Parathyroid adenoma (tissue), 2 donors: ENCODE results near the gene ARL5C.
A peak's percentile ranks its signal among the peaks of the same experiment; 100 is the strongest.

Experiments
- H2AFZ ChIP-seq: fragments of 300-600 bp; sonication (generic); one replicate; pipeline ENCODE4 v1.7.0; 2017; ENCODE audit warnings: antibody characterized with exemption, mild to moderate bottlenecking
- H3K27ac ChIP-seq: fragments of 300-600 bp; sonication (generic); one replicate; pipeline ENCODE4 v1.7.0; 2017
- H3K27me3 ChIP-seq: fragments of 300-600 bp; sonication (generic); one replicate; pipeline ENCODE4 v1.7.0; 2017; ENCODE audit warnings: low read length; ENCODE audit not compliant: control insufficient read depth, insufficient read depth
- H3K36me3 ChIP-seq: fragments of 300-600 bp; sonication (generic); one replicate; pipeline ENCODE4 v1.7.0; 2017; ENCODE audit warnings: low read length; ENCODE audit not compliant: control insufficient read depth, insufficient read depth
- H3K4me1 ChIP-seq: fragments of 300-600 bp; sonication (generic); one replicate; pipeline ENCODE4 v1.7.0; 2017; ENCODE audit warnings: control low read depth
- H3K4me2 ChIP-seq: fragments of 300-600 bp; sonication (generic); one replicate; pipeline ENCODE4 v1.7.0; 2017; ENCODE audit warnings: low read length
- H3K4me3 ChIP-seq: fragments of 300-600 bp; sonication (generic); one replicate; pipeline ENCODE4 v1.7.0; 2017; ENCODE audit warnings: low read depth, low read length
- H3K79me2 ChIP-seq: fragments of 300-600 bp; sonication (generic); one replicate; pipeline ENCODE4 v1.7.0; 2017; ENCODE audit warnings: control low read depth
- H3K9ac ChIP-seq: fragments of 300-600 bp; sonication (generic); one replicate; pipeline ENCODE4 v1.7.0; 2017; ENCODE audit warnings: mild to moderate bottlenecking
- H3K9me3 ChIP-seq: fragments of 300-600 bp; sonication (generic); one replicate; pipeline ENCODE4 v1.7.0; 2017; ENCODE audit warnings: low read length; ENCODE audit not compliant: control insufficient read depth
- TF ChIP-seq, protein P1 (sequence below): fragments of 300-600 bp; sonication (generic); IDR thresholded peaks from one replicate; pipeline ENCODE4 v1.7.0; 2017; ENCODE audit warnings: antibody characterized with exemption, mild to moderate bottlenecking
- donor health status: primary hyperparathyroidism.

The ARL5C gene

DNA sequence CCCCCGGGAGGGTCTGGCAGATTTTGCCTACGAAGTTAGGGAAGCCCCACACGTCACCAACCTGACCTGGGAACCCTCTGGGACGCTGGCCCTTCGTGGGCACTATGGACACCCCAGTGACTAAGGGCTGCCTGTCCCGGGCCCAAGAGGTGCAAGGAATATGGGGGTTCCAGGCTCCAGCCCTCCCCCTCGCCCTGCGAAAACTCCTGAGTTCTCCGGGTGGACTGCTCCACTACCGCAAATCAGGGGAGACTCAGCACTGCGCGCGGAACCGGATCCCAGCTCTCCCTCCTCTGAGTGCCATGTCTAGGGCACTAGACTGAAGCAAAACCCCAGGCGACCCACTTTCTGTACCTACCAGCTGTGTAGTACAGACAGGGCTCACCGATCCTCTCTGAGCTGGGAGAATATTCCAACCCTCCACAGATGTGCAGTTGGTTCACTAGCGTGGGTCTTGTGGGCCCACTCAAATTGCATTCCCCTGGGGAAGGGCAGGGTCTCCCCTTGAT, at the start of gene ARL5C:
Gene ARL5C, minus strand, starts transcription at position 321 of the 509 bp plus-strand sequence. CDS start 401 bp downstream, outside the sequence.
- peak within 1 kb of the TSS; percentile 32 for H3K4me3 ChIP-seq
- no peak within 1 kb of the TSS for H3K9ac ChIP-seq

DNA sequence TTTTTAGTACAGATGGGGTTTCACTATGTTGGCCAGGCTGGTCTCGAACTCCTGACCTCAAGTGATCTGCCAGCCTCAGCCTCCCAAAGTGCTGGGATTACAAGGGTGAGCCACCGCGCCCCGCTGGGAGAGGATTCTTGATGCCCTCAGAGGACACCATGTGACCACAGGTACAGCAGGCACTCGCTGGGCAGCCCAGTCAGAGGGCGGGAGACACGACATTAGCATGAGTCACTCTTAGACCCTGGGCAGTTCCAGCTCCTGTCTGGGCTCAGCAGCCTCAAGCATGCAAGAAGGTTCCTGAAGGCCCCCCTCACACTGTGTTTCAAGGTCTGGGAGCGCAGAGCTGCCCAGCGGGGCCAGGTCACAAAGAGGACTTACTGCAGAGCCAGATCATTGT, 47.9 kb upstream of the ARL5C start:
- Histone ChIP-seq H3K9ac (no peak overlapping the region), H2AFZ (no peak overlapping the region), H3K4me1 (peaks cover 8% of the 10 kb centered on the region), H3K79me2 (no peaks in the 10 kb centered on the region), H3K36me3 (no peaks in the 10 kb centered on the region), H3K27ac (no peak overlapping the region), H3K4me3 (no peak overlapping the region), H3K9me3 (no peaks in the 10 kb centered on the region), H3K4me2 (no peak overlapping the region), H3K27me3 (no peaks in the 10 kb centered on the region)
- TF ChIP-seq, protein P1, sequence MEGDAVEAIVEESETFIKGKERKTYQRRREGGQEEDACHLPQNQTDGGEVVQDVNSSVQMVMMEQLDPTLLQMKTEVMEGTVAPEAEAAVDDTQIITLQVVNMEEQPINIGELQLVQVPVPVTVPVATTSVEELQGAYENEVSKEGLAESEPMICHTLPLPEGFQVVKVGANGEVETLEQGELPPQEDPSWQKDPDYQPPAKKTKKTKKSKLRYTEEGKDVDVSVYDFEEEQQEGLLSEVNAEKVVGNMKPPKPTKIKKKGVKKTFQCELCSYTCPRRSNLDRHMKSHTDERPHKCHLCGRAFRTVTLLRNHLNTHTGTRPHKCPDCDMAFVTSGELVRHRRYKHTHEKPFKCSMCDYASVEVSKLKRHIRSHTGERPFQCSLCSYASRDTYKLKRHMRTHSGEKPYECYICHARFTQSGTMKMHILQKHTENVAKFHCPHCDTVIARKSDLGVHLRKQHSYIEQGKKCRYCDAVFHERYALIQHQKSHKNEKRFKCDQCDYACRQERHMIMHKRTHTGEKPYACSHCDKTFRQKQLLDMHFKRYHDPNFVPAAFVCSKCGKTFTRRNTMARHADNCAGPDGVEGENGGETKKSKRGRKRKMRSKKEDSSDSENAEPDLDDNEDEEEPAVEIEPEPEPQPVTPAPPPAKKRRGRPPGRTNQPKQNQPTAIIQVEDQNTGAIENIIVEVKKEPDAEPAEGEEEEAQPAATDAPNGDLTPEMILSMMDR = no peak

More for the DNA sequence above, at the start of gene ARL5C:
- Histone ChIP-seq H3K36me3 (no peaks in the 10 kb centered on the region), H3K27ac (no peak within 1 kb of the TSS), H2AFZ (peak within 1 kb of the TSS; percentile 74), H3K4me1 (no peaks in the 10 kb centered on the region), H3K27me3 (no peaks in the 10 kb centered on the region), H3K79me2 (no peaks in the 10 kb centered on the region), H3K9me3 (no peaks in the 10 kb centered on the region), H3K4me2 (peak within 1 kb of the TSS; percentile 56)
- TF ChIP-seq, protein P1 = no peak

DNA sequence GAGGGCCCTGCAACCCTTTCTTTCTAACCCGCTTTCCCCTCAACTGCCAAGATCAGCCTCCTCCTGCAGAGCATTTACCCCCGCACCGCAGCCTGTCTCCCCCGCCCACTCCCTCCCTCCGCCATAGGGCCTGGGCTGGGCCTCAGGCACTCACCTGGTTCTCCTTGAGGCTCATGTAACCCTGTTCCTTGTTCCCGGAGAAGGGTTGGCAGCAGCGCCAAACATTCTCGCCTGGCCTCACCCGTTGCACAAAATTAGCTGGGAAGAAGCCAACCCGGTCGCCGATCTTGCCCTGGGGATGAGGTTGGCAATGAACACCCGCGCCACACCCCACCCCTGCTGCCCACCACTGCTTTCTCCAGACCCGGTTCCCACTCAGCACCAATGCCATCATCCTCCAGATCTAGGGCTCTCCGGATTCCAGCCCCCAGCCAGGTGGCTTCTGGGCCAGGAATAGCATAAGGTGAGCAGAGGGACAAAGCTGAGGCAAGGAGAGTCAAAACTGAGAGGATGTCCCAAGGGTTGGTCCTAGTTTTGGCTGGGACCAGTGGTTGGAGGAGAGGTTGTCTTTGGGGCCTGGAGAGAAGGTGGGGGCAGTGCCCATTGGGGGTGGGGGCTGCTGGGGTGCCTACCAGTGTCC, 47.0 kb upstream of the ARL5C start:
- TF ChIP-seq, protein P1 = no peak
- Histone ChIP-seq H3K27me3 (no peaks in the 10 kb centered on the region), H3K36me3 (no peaks in the 10 kb centered on the region), H3K79me2 (no peaks in the 10 kb centered on the region), H3K4me3 (no peak overlapping the region), H3K9ac (no peak overlapping the region), H3K4me2 (no peak overlapping the region), H3K27ac (no peak overlapping the region), H3K4me1 (peaks cover 9% of the 10 kb centered on the region), H2AFZ (peak overlapping the region; percentile 1), H3K9me3 (no peaks in the 10 kb centered on the region)

DNA sequence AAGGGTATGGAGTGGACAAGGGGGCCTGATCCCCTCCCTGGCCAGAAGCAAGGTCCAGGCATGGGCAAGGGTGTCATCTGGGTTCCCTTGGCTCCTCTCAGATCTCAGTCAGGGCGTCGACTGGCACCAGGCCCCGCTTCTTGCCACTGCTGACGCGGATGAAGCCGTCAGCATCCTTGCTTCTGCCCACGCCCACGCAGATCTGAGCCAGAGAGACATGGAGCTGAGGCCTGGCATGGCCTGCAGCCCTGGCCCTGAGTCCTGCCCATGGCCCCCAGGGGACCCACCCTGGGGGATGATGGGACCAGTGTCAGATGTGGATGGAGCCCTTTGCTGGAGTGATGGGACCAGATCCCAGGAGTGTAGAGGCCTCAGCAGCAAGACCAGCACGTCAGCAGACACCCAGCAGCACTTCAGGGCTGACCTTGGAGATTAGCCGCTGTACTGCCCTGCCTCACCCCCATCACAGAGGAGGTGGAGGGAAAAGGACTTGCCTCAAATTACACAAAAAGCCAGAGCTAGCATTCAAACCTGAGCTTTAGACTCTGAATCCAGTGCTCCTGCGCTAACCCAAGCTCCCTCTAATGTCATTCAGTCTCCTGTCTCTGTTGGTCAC, 46.3 kb upstream of the ARL5C start:
- Histone ChIP-seq H3K9ac (no peak overlapping the region), H3K4me2 (no peak overlapping the region), H3K27me3 (no peaks in the 10 kb centered on the region), H3K4me1 (peaks cover 9% of the 10 kb centered on the region), H2AFZ (no peak overlapping the region), H3K4me3 (no peak overlapping the region), H3K79me2 (no peaks in the 10 kb centered on the region), H3K36me3 (no peaks in the 10 kb centered on the region), H3K9me3 (no peaks in the 10 kb centered on the region), H3K27ac (no peak overlapping the region)
- TF ChIP-seq, protein P1 = no peak

GRCh38 chr17:39210093-39210434, 44.1 kb upstream of the ARL5C start:
- Histone ChIP-seq H3K79me2 (no peaks in the 10 kb centered on the region), H3K4me1 (peaks cover 9% of the 10 kb centered on the region), H3K4me3 (peak overlapping the region; percentile 12), H2AFZ (peak overlapping the region; percentile 86), H3K4me2 (peak overlapping the region; percentile 60), H3K27me3 (no peaks in the 10 kb centered on the region), H3K36me3 (no peaks in the 10 kb centered on the region), H3K9me3 (no peaks in the 10 kb centered on the region), H3K27ac (no peak overlapping the region), H3K9ac (no peak overlapping the region)
- TF ChIP-seq, protein P1 = no peak
